HCT116 (cell line): ENCODE measurements around the gene PXK. TPM values are rescaled to one million over a fixed set of nuclear protein-coding genes. Genes with fewer than 3 reads are reported as not detected.

Source experiments
- ATAC-seq: fragments of 200-7000 bp; cut with Tn5 transposase; 2 replicates; pipeline ENCODE4 v1.9.1; 2020; ENCODE audit warnings: mild to moderate bottlenecking, moderate library complexity
- BruUV-seq: library from RNA; stranded (reverse); fragments of 400-500 nt; replicated peaks from 2 replicates; lab custom pipeline; 2021; lab: Mats Ljungman, UMichigan
- CTCF ChIA-PET: fragments of 300-600 bp; sonication (Branson Sonifier 250); formaldehyde crosslinking; loops from one replicate; lab custom pipeline; 2021; ENCODE audit warnings: antibody characterized with exemption; lab: Charles Lee
- POLR2A ChIA-PET: fragments of 300-600, 350-600 bp; sonication (Branson Sonifier 250); formaldehyde crosslinking; loops from one replicate; lab custom pipeline; 2021; ENCODE audit warnings: antibody characterized with exemption; lab: Charles Lee
- RAD21 ChIA-PET, 2 experiments: fragments of 300-600 bp; sonication (Branson Sonifier 250); formaldehyde crosslinking; loops; one replicate each; lab custom pipeline; 2023; ENCODE audit warnings: low total read pairs in 2 of 2; ENCODE audit not compliant: uncharacterized antibody in 2 of 2, unreplicated experiment in 2 of 2, low non-redundant PET in 1 of 2; lab: Charles Lee
- DNase-seq: peaks from one replicate; pipeline ENCODE4 v3.0.0-alpha.2; 2010; ENCODE audit warnings: low read depth, low spot score
- H2AFZ ChIP-seq: fragments of 200-600 bp; shearing (Covaris generic), sonication (generic); 2 replicates; pipeline ENCODE4 v1.6.1; 2017; ENCODE audit warnings: low read depth, mixed run types, mixed read lengths, antibody characterized with exemption, low read length; ENCODE audit not compliant: poor library complexity, severe bottlenecking
- H3K27ac ChIP-seq: 2 replicates; pipeline ENCODE4 v1.5.1; 2012; ENCODE audit warnings: low read depth, low read length
- H3K27me3 ChIP-seq: fragments of 200-600 bp; sonication (generic); 2 replicates; pipeline ENCODE4 v1.6.1; 2016; ENCODE audit warnings: mixed run types, low read length, mixed read lengths; ENCODE audit not compliant: insufficient read depth
- H3K36me3 ChIP-seq, 2 experiments: fragments of 200-500 bp in 1 of 2; fragments of 200-600 bp in 1 of 2; sonication (Bioruptor generic) in 1 of 2; sonication (generic) in 1 of 2; 2 replicates each; pipeline versions ENCODE4 v1.5.1 to v1.6.1; 2014 to 2016; ENCODE audit warnings: low read length in 2 of 2, inconsistent platforms in 1 of 2, mixed read lengths in 1 of 2, mixed run types in 1 of 2; ENCODE audit not compliant: insufficient read depth in 2 of 2, control insufficient read depth in 1 of 2
- H3K4me1 ChIP-seq, 2 experiments: fragments of 200-600 bp in 1 of 2; sonication (generic) in 1 of 2; 2 replicates each; pipeline versions ENCODE4 v1.5.1 to v1.6.1; 2012 to 2017; ENCODE audit warnings: low read length in 2 of 2, inconsistent platforms in 1 of 2, mild to moderate bottlenecking in 1 of 2, mixed read lengths in 1 of 2, mixed run types in 1 of 2, moderate library complexity in 1 of 2; ENCODE audit not compliant: insufficient read depth in 2 of 2, control insufficient read depth in 1 of 2
- H3K4me2 ChIP-seq: fragments of 200-600 bp; sonication (generic); 2 replicates; pipeline ENCODE4 v1.6.1; 2017; ENCODE audit warnings: mixed run types, low read length, mixed read lengths
- H3K4me3 ChIP-seq, 2 experiments: fragments of 200-600 bp in 1 of 2; sonication (generic) in 1 of 2; replicated peaks in 1 of 2; 2 replicates each; pipeline ENCODE4 v1.5.1; 2011 to 2016; ENCODE audit warnings: low read length in 2 of 2, control low read depth in 1 of 2, low read depth in 1 of 2, mild to moderate bottlenecking in 1 of 2, mixed read lengths in 1 of 2, mixed run types in 1 of 2
- H3K79me2 ChIP-seq: fragments of 200-600 bp; sonication (generic); 2 replicates; pipeline ENCODE4 v1.6.1; 2017; ENCODE audit warnings: mild to moderate bottlenecking, mixed run types, low read length, moderate library complexity, mixed read lengths; ENCODE audit not compliant: insufficient read depth
- H3K9ac ChIP-seq: fragments of 200-600 bp; sonication (generic); 2 replicates; pipeline ENCODE4 v1.6.1; 2016; ENCODE audit warnings: low read length, mixed read lengths
- H3K9me2 ChIP-seq: fragments of 200-600 bp; sonication (generic), shearing (Covaris generic); 2 replicates; pipeline ENCODE4 v1.6.1; 2017; ENCODE audit warnings: mixed run types, mild to moderate bottlenecking, moderate library complexity; ENCODE audit not compliant: insufficient read depth
- H3K9me3 ChIP-seq, 2 experiments: fragments of 200-500 bp in 1 of 2; fragments of 200-600 bp in 1 of 2; sonication (Bioruptor generic) in 1 of 2; sonication (generic) in 1 of 2; 2 replicates each; pipeline ENCODE4 v1.6.1; 2014 to 2017; ENCODE audit warnings: low read length in 2 of 2, mixed read lengths in 2 of 2, inconsistent platforms in 1 of 2, low read depth in 1 of 2, mild to moderate bottlenecking in 1 of 2, mixed run types in 1 of 2, moderate library complexity in 1 of 2; ENCODE audit not compliant: control insufficient read depth in 1 of 2, insufficient read depth in 1 of 2
- H4K20me1 ChIP-seq: fragments of 200-600 bp; sonication (generic), shearing (Covaris generic); 2 replicates; pipeline ENCODE4 v1.6.1; 2017; ENCODE audit warnings: mixed run types, mild to moderate bottlenecking, moderate library complexity; ENCODE audit not compliant: insufficient read depth
- CEBPB ChIP-seq: IDR thresholded peaks from 2 replicates; pipeline ENCODE4 v1.6.1; 2012; ENCODE audit warnings: low read depth
- EGR1 ChIP-seq: IDR thresholded peaks from 2 replicates; pipeline ENCODE4 v1.6.1; 2012; ENCODE audit warnings: low read depth
- ELF1 ChIP-seq: IDR thresholded peaks from 2 replicates; pipeline ENCODE4 v1.6.1; 2012; ENCODE audit warnings: low read depth, borderline replicate concordance
- EZH2 ChIP-seq: fragments of 200-600 bp; sonication (generic); IDR thresholded peaks from 2 replicates; pipeline ENCODE4 v1.6.1; 2017; ENCODE audit warnings: antibody characterized with exemption, mixed run types
- FOSL1 ChIP-seq: IDR thresholded peaks from 2 replicates; pipeline ENCODE4 v1.6.1; 2012; ENCODE audit warnings: low read depth
- JUND ChIP-seq: IDR thresholded peaks from 2 replicates; pipeline ENCODE4 v1.6.1; 2012
- POLR2A ChIP-seq: IDR thresholded peaks from 2 replicates; pipeline ENCODE4 v1.7.0; 2011; ENCODE audit warnings: borderline replicate concordance; ENCODE audit not compliant: insufficient read depth, insufficient read length; ENCODE audit errors: extremely low read depth
- POLR2AphosphoS5 ChIP-seq: IDR thresholded peaks from 2 replicates; pipeline ENCODE4 v1.6.1; 2011; ENCODE audit warnings: mild to moderate bottlenecking, low read depth, low read length, moderate library complexity
- SIN3A ChIP-seq: IDR thresholded peaks from 2 replicates; pipeline ENCODE4 v1.6.1; 2012; ENCODE audit warnings: low read depth
- SP1 ChIP-seq: IDR thresholded peaks from 2 replicates; pipeline ENCODE4 v1.6.1; 2012; ENCODE audit warnings: low read depth
- TCF7L2 ChIP-seq: IDR thresholded peaks from 2 replicates; pipeline ENCODE4 v1.7.0; 2011; ENCODE audit warnings: borderline replicate concordance, inconsistent platforms; ENCODE audit not compliant: insufficient read depth, insufficient read length; ENCODE audit errors: extremely low read depth
- YY1 ChIP-seq: IDR thresholded peaks from 2 replicates; pipeline ENCODE4 v1.6.1; 2011; ENCODE audit warnings: low read length, low read depth, moderate library complexity, mild to moderate bottlenecking; ENCODE audit not compliant: insufficient replicate concordance; ENCODE audit errors: extremely low read depth
- ZNF274 ChIP-seq: fragments of 200-500 bp; sonication (Bioruptor generic); IDR thresholded peaks from 2 replicates; pipeline ENCODE4 v1.6.1; 2014; ENCODE audit warnings: mild to moderate bottlenecking, low read depth, low read length, inconsistent platforms
- intact Hi-C: fragments of 100-400 bp; cut with micrococcal nuclease; formaldehyde crosslinking; loops from 2 replicates; pipeline ENCODE4 v1.10.0; 2022
- total RNA-seq: library from RNA; stranded (reverse); gene quantifications from one replicate; pipeline ENCODE4 v1.2.1, GENCODE V29; 2021; ENCODE audit not compliant: unreplicated experiment
- TF ChIP-seq, protein P1 (sequence below): IDR thresholded peaks from 2 replicates; pipeline ENCODE4 v1.6.1; 2012; ENCODE audit warnings: low read depth
- TF ChIP-seq, protein P2 (sequence below): IDR thresholded peaks from 2 replicates; pipeline ENCODE4 v1.6.1; 2011; ENCODE audit warnings: mild to moderate bottlenecking, low read length, moderate library complexity; ENCODE audit not compliant: insufficient replicate concordance; ENCODE audit errors: extremely low read depth
- TF ChIP-seq, protein P3 (sequence below), 3 experiments: fragments of 200-600 bp in 1 of 3; sonication (generic) in 1 of 3; IDR thresholded peaks in 2 of 3; conservative IDR thresholded peaks in 1 of 3; 2 replicates each; pipeline ENCODE4 v1.5.1; 2012 to 2017; ENCODE audit warnings: low read depth in 2 of 3, low read length in 2 of 3, antibody characterized with exemption in 1 of 3, borderline replicate concordance in 1 of 3, control low read depth in 1 of 3, mild to moderate bottlenecking in 1 of 3, mixed read lengths in 1 of 3, mixed run types in 1 of 3, moderate library complexity in 1 of 3; ENCODE audit not compliant: insufficient read depth in 1 of 3
- TF ChIP-seq, protein P4 (sequence below): IDR thresholded peaks from 2 replicates; pipeline ENCODE4 v1.6.1; 2012

The PXK gene
- total RNA-seq, 1 experiment from 2014 or later: 10.2 TPM

DNA sequence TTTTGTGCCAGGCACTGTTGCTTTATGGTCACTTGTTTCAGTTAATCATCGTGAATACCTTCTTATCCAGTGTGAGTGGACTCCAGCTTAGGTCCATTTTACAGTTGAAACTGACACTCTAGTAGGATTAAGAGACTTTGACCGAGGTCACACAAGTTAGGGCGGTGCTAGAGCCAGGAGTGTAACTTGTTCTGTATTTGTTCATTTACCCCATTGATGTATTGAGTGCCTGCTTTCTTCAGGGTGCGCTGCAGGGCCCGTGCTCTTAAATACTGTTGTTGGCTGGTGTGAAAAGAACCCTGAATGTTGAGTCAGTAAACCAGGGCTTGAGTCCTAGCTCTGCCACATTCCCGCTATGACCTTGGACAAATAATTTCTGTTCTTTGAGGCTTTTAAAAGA, 85.5 kb downstream of the PXK start:
- no peaks in the 10 kb centered on the region for H3K9me2 ChIP-seq
- H3K9ac ChIP-seq: no peak overlapping the region
- no peaks in the 10 kb centered on the region for H3K9me3 ChIP-seq
- no peaks in the 10 kb centered on the region for H4K20me1 ChIP-seq
- no peaks in the 10 kb centered on the region for H3K36me3 ChIP-seq
- TF ChIP-seq EGR1: no peak
- no peak for TF ChIP-seq FOSL1
- TF ChIP-seq TCF7L2: no peak
- TF ChIP-seq, protein P1, sequence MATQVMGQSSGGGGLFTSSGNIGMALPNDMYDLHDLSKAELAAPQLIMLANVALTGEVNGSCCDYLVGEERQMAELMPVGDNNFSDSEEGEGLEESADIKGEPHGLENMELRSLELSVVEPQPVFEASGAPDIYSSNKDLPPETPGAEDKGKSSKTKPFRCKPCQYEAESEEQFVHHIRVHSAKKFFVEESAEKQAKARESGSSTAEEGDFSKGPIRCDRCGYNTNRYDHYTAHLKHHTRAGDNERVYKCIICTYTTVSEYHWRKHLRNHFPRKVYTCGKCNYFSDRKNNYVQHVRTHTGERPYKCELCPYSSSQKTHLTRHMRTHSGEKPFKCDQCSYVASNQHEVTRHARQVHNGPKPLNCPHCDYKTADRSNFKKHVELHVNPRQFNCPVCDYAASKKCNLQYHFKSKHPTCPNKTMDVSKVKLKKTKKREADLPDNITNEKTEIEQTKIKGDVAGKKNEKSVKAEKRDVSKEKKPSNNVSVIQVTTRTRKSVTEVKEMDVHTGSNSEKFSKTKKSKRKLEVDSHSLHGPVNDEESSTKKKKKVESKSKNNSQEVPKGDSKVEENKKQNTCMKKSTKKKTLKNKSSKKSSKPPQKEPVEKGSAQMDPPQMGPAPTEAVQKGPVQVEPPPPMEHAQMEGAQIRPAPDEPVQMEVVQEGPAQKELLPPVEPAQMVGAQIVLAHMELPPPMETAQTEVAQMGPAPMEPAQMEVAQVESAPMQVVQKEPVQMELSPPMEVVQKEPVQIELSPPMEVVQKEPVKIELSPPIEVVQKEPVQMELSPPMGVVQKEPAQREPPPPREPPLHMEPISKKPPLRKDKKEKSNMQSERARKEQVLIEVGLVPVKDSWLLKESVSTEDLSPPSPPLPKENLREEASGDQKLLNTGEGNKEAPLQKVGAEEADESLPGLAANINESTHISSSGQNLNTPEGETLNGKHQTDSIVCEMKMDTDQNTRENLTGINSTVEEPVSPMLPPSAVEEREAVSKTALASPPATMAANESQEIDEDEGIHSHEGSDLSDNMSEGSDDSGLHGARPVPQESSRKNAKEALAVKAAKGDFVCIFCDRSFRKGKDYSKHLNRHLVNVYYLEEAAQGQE: no peak
- TF ChIP-seq JUND: no peak
- no peak for TF ChIP-seq ELF1
- no peak for TF ChIP-seq EZH2
- no peak for TF ChIP-seq SP1
- TF ChIP-seq, protein P2, sequence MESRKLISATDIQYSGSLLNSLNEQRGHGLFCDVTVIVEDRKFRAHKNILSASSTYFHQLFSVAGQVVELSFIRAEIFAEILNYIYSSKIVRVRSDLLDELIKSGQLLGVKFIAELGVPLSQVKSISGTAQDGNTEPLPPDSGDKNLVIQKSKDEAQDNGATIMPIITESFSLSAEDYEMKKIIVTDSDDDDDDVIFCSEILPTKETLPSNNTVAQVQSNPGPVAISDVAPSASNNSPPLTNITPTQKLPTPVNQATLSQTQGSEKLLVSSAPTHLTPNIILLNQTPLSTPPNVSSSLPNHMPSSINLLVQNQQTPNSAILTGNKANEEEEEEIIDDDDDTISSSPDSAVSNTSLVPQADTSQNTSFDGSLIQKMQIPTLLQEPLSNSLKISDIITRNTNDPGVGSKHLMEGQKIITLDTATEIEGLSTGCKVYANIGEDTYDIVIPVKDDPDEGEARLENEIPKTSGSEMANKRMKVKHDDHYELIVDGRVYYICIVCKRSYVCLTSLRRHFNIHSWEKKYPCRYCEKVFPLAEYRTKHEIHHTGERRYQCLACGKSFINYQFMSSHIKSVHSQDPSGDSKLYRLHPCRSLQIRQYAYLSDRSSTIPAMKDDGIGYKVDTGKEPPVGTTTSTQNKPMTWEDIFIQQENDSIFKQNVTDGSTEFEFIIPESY: no peak
- TF ChIP-seq, protein P3, sequence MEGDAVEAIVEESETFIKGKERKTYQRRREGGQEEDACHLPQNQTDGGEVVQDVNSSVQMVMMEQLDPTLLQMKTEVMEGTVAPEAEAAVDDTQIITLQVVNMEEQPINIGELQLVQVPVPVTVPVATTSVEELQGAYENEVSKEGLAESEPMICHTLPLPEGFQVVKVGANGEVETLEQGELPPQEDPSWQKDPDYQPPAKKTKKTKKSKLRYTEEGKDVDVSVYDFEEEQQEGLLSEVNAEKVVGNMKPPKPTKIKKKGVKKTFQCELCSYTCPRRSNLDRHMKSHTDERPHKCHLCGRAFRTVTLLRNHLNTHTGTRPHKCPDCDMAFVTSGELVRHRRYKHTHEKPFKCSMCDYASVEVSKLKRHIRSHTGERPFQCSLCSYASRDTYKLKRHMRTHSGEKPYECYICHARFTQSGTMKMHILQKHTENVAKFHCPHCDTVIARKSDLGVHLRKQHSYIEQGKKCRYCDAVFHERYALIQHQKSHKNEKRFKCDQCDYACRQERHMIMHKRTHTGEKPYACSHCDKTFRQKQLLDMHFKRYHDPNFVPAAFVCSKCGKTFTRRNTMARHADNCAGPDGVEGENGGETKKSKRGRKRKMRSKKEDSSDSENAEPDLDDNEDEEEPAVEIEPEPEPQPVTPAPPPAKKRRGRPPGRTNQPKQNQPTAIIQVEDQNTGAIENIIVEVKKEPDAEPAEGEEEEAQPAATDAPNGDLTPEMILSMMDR (IDR thresholded peaks at IDR 0.05 in 2 of 3, conservative IDR thresholded peaks at IDR 0.05 in 1 of 3; ENCODE audit: borderline replicate concordance in 1 of 3, insufficient read depth in 1 of 3, low read depth in 2 of 3, low read length in 2 of 3): no peak
- TF ChIP-seq, protein P4, sequence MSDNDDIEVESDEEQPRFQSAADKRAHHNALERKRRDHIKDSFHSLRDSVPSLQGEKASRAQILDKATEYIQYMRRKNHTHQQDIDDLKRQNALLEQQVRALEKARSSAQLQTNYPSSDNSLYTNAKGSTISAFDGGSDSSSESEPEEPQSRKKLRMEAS: no peak
- TF ChIP-seq ZNF274: no peak
- no peak for TF ChIP-seq CEBPB
- TF ChIP-seq POLR2A: no peak
- TF ChIP-seq YY1: no peak
- no peak for TF ChIP-seq SIN3A
- TF ChIP-seq POLR2AphosphoS5: no peak
- POLR2A ChIA-PET: no interaction called here
- BruUV-seq: no TSS peak
- H3K4me2 ChIP-seq: no peak overlapping the region
- no peak overlapping the region for H3K27ac ChIP-seq
- no peak overlapping the region for H2AFZ ChIP-seq
- RAD21 ChIA-PET: no interaction called here
- DNase-seq: no peak
- H3K4me3 ChIP-seq: no peak overlapping the region
- CTCF ChIA-PET: interaction anchor here (2.2 kb wide), 1 partner anchor 112 kb away, joined by 5 read pairs; the partner anchor contains the start of genes HTD2 and RPP14
- no peak for ATAC-seq
- intact Hi-C loops: no loop called here
- H3K27me3 ChIP-seq: no peaks in the 10 kb centered on the region
- H3K4me1 ChIP-seq: peaks cover 2 to 3% of the 10 kb centered on the region in 2 experiments; a peak in 3 of 4 replicates
- H3K79me2 ChIP-seq: no peaks in the 10 kb centered on the region
